ENCODE results near the gene UQCRQ.

Gene UQCRQ

GRCh38 chr5:132850066-132850465 lies 16.4 kb upstream of the UQCRQ start:
- Histone ChIP-seq H3K79me2 (ENCODE audit: insufficient read depth, low read length) (no peaks in the 10 kb centered on the region), H3K27ac (ENCODE audit: low read depth, low read length, poor library complexity, severe bottlenecking) (no peak overlapping the region), H3K9me2 (ENCODE audit: low read depth, low read length) (no peaks in the 10 kb centered on the region), H3K27me3 (ENCODE audit: insufficient read depth, low read length) (no peaks in the 10 kb centered on the region), H3F3A (ENCODE audit: insufficient read depth, low read length) (no peaks in the 10 kb centered on the region), H2AFZ (ENCODE audit: low read length) (no peak overlapping the region), H4K20me1 (ENCODE audit: insufficient read depth, low read length) (no peaks in the 10 kb centered on the region), H3K4me2 (ENCODE audit: low read length) (no peak overlapping the region), H3K4me3 (ENCODE audit: low read depth, low read length, poor library complexity, severe bottlenecking) (no peak overlapping the region), H3K36me3 (ENCODE audit: insufficient read depth, low read length) (no peaks in the 10 kb centered on the region), H3K9ac (ENCODE audit: low read length) (no peak overlapping the region), H3K4me1 (ENCODE audit: insufficient read depth, low read length, severe bottlenecking) (no peaks in the 10 kb centered on the region), H3K9me3 (ENCODE audit: low read length) (no peaks in the 10 kb centered on the region)
- TF ChIP-seq EZH2 (IDR thresholded peaks at IDR 0.05; ENCODE audit: borderline replicate concordance, low read length) = no peak
- TF ChIP-seq, protein P1, sequence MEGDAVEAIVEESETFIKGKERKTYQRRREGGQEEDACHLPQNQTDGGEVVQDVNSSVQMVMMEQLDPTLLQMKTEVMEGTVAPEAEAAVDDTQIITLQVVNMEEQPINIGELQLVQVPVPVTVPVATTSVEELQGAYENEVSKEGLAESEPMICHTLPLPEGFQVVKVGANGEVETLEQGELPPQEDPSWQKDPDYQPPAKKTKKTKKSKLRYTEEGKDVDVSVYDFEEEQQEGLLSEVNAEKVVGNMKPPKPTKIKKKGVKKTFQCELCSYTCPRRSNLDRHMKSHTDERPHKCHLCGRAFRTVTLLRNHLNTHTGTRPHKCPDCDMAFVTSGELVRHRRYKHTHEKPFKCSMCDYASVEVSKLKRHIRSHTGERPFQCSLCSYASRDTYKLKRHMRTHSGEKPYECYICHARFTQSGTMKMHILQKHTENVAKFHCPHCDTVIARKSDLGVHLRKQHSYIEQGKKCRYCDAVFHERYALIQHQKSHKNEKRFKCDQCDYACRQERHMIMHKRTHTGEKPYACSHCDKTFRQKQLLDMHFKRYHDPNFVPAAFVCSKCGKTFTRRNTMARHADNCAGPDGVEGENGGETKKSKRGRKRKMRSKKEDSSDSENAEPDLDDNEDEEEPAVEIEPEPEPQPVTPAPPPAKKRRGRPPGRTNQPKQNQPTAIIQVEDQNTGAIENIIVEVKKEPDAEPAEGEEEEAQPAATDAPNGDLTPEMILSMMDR (IDR thresholded peaks at IDR 0.05; ENCODE audit: low read length) = no peak

- no peak overlapping the region for H3K9ac ChIP-seq (ENCODE audit: low read length)
- no peaks in the 10 kb centered on the region for H3K79me2 ChIP-seq (ENCODE audit: insufficient read depth, low read length)
- H3K27ac ChIP-seq (ENCODE audit: low read depth, low read length, poor library complexity, severe bottlenecking) = no peak overlapping the region
- TF ChIP-seq, protein P1 (IDR thresholded peaks at IDR 0.05; ENCODE audit: low read length) = no peak
- TF ChIP-seq EZH2 (IDR thresholded peaks at IDR 0.05; ENCODE audit: borderline replicate concordance, low read length) = no peak
- no peaks in the 10 kb centered on the region for H3K4me1 ChIP-seq (ENCODE audit: insufficient read depth, low read length, severe bottlenecking)
- no peaks in the 10 kb centered on the region for H3K9me3 ChIP-seq (ENCODE audit: low read length)
- no peaks in the 10 kb centered on the region; the same call in 1 of the 2 replicates for H3K27me3 ChIP-seq (ENCODE audit: insufficient read depth, low read length)
- H3K9me2 ChIP-seq (ENCODE audit: low read depth, low read length) = no peaks in the 10 kb centered on the region
- H2AFZ ChIP-seq (ENCODE audit: low read length) = no peak overlapping the region
- no peaks in the 10 kb centered on the region for H4K20me1 ChIP-seq (ENCODE audit: insufficient read depth, low read length)
- no peaks in the 10 kb centered on the region for H3K36me3 ChIP-seq (ENCODE audit: insufficient read depth, low read length)
- no peak overlapping the region for H3K4me2 ChIP-seq (ENCODE audit: low read length)
- no peak overlapping the region for H3K4me3 ChIP-seq (ENCODE audit: low read depth, low read length, poor library complexity, severe bottlenecking)
- H3F3A ChIP-seq (ENCODE audit: insufficient read depth, low read length) = no peaks in the 10 kb centered on the region
Measured at GRCh38 chr5:132853323-132853722, 13.1 kb upstream of the UQCRQ start.

DNA sequence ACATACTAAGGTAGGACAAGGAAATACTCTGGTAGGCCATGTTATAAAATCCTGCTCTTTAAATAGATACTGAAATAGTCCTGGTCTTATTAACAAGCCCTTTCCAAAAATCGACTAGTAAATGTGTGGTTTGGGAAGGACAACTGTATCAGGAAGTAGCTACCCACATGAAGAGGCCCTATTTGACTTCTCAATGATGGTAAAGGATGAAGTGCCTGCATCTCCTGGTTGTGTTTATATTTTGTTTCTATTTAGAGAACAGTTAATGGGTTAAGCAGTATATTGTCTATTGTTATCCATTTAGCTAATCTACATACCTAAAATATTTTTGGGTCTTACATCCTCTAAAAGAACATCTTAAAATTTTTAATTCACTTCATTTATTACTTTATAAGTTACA lies 12.7 kb upstream of the UQCRQ start:
- Histone ChIP-seq H3K9ac (ENCODE audit: low read length) (no peak overlapping the region), H3K27ac (ENCODE audit: low read depth, low read length, poor library complexity, severe bottlenecking) (no peak overlapping the region), H3K36me3 (ENCODE audit: insufficient read depth, low read length) (no peaks in the 10 kb centered on the region), H4K20me1 (ENCODE audit: insufficient read depth, low read length) (no peaks in the 10 kb centered on the region), H3K4me2 (ENCODE audit: low read length) (no peak overlapping the region), H3K4me1 (ENCODE audit: insufficient read depth, low read length, severe bottlenecking) (no peaks in the 10 kb centered on the region), H3K4me3 (ENCODE audit: low read depth, low read length, poor library complexity, severe bottlenecking) (no peak overlapping the region), H3K9me2 (ENCODE audit: low read depth, low read length) (no peaks in the 10 kb centered on the region), H3K79me2 (ENCODE audit: insufficient read depth, low read length) (no peaks in the 10 kb centered on the region), H3K27me3 (ENCODE audit: insufficient read depth, low read length) (no peaks in the 10 kb centered on the region; the same call in 1 of the 2 replicates), H3K9me3 (ENCODE audit: low read length) (no peaks in the 10 kb centered on the region), H3F3A (ENCODE audit: insufficient read depth, low read length) (no peaks in the 10 kb centered on the region), H2AFZ (ENCODE audit: low read length) (no peak overlapping the region)
- no peak for TF ChIP-seq EZH2 (IDR thresholded peaks at IDR 0.05; ENCODE audit: borderline replicate concordance, low read length)
- TF ChIP-seq, protein P1 (IDR thresholded peaks at IDR 0.05; ENCODE audit: low read length) = no peak

Data from OCI-LY1 (cell line).